GM19240 (cell line): ENCODE data around the gene ARHGEF19.

Experiments
- DNase-seq: peaks from one replicate; pipeline ENCODE4 v3.0.0; 2011; ENCODE audit warnings: low spot score; ENCODE audit not compliant: insufficient read length

Gene ARHGEF19

GRCh38 chr1:16244650-16245285 is 32.3 kb upstream of the ARHGEF19 start:
- DNase-seq: no peak

- peak; percentile 58 for DNase-seq
These were observed 31.6 kb upstream of the ARHGEF19 start for GRCh38 chr1:16243936-16244649.

GRCh38 chr1:16243215-16243610 is 30.8 kb upstream of the ARHGEF19 start:
- DNase-seq: no peak

GRCh38 chr1:16242556-16243214 is 30.2 kb upstream of the ARHGEF19 start:
- DNase-seq: no peak

GRCh38 chr1:16241221-16241708 is 28.8 kb upstream of the ARHGEF19 start:
- DNase-seq: no peak

GRCh38 chr1:16239972-16240491 is 27.6 kb upstream of the ARHGEF19 start:
- DNase-seq: no peak

GRCh38 chr1:16237343-16237830 is 24.9 kb upstream of the ARHGEF19 start:
- no peak for DNase-seq

- peak; percentile 95 for DNase-seq
These were observed 24.3 kb upstream of the ARHGEF19 start, which contains the start of gene CPLANE2 for GRCh38 chr1:16236511-16237342. TSS of gene CPLANE2 (minus strand) at chr1:16237183. CDS start at chr1:16236742, 441 bp downstream.

- no peak for DNase-seq
These were observed 23.6 kb upstream of the ARHGEF19 start for GRCh38 chr1:16235944-16236510.

GRCh38 chr1:16235347-16235746 is 22.9 kb upstream of the ARHGEF19 start:
- no peak for DNase-seq

GRCh38 chr1:16233431-16233830 is 21.0 kb upstream of the ARHGEF19 start:
- DNase-seq: no peak

GRCh38 chr1:16232316-16232710 is 19.9 kb upstream of the ARHGEF19 start:
- no peak for DNase-seq

- no peak for DNase-seq
These were observed 19.2 kb upstream of the ARHGEF19 start for GRCh38 chr1:16231331-16232315.

GRCh38 chr1:16230744-16231143 is 18.3 kb upstream of the ARHGEF19 start:
- no peak for DNase-seq

- no peak for DNase-seq
These were observed 17.7 kb upstream of the ARHGEF19 start for GRCh38 chr1:16229976-16230740.

GRCh38 chr1:16226490-16227179 is 14.2 kb upstream of the ARHGEF19 start:
- DNase-seq: no peak

- DNase-seq: no peak
These were observed 13.7 kb upstream of the ARHGEF19 start for GRCh38 chr1:16226129-16226489.

GRCh38 chr1:16224472-16224871 is 12.0 kb upstream of the ARHGEF19 start:
- no peak for DNase-seq
